Measurements from ENCODE around the gene GPR78.

Gene GPR78

GRCh38 chr4:8556341-8557150 lies 23.6 kb upstream of the GPR78 start:
- Histone ChIP-seq H4K8ac (ENCODE audit: low read depth, low read length) (no peak overlapping the region), H4K91ac (ENCODE audit: low read depth, low read length, poor library complexity) (no peak overlapping the region), H2BK15ac (ENCODE audit: low read length) (no peak overlapping the region), H3K14ac (ENCODE audit: low read length) (no peak overlapping the region), H3K79me1 (ENCODE audit: low read depth, low read length) (no peaks in the 10 kb centered on the region), H3K18ac (ENCODE audit: low read length) (no peak overlapping the region), H3K27ac (replicated peaks; ENCODE audit: low read length) (no peak overlapping the region), H3K4ac (ENCODE audit: low read length) (no peak overlapping the region), H3K9ac (ENCODE audit: low read depth, low read length, poor library complexity) (no peak overlapping the region), H2BK12ac (ENCODE audit: low read length) (no peak overlapping the region), H2AFZ (ENCODE audit: low read length) (no peak overlapping the region), H3K4me2 (ENCODE audit: insufficient read depth, low read length, poor library complexity, severe bottlenecking) (no peak overlapping the region), H3K36me3 (replicated peaks in 1 of 2; ENCODE audit: control insufficient read depth in 2 of 2, insufficient read depth in 2 of 2, low read length in 2 of 2) (no peaks in the 10 kb centered on the region), H2BK120ac (ENCODE audit: low read depth, low read length) (no peak overlapping the region), H3K4me3 (ENCODE audit: low read length in 2 of 2) (no peak overlapping the region), H3K23ac (ENCODE audit: low read depth, low read length, poor library complexity) (no peak overlapping the region), H3K9me3 (replicated peaks in 1 of 2; ENCODE audit: control insufficient read depth in 2 of 2, insufficient read depth in 1 of 2, low read depth in 1 of 2, low read length in 2 of 2) (no peaks in the 10 kb centered on the region), H2AK5ac (ENCODE audit: low read depth, low read length) (no peak overlapping the region), H2BK5ac (ENCODE audit: low read length) (no peak overlapping the region), H3K4me1 (ENCODE audit: control insufficient read depth in 2 of 2, insufficient read depth in 1 of 2, low read depth in 1 of 2, low read length in 2 of 2) (no peaks in the 10 kb centered on the region), H3K27me3 (ENCODE audit: control insufficient read depth in 3 of 3, insufficient read depth in 3 of 3, low read depth in 1 of 3, low read length in 3 of 3) (peaks cover 0 to 12% (median 0%) of the 10 kb centered on the region in 3 experiments)
- WGBS, 2 donors (ENCODE audit: extremely low coverage in 2 of 2, insufficient read length in 2 of 2, insufficient replicate concordance in 1 of 2), result no CpG with 5 or more reads among the region's 17 CpGs
- no peak for DNase-seq (ENCODE audit: low spot score)

DNA sequence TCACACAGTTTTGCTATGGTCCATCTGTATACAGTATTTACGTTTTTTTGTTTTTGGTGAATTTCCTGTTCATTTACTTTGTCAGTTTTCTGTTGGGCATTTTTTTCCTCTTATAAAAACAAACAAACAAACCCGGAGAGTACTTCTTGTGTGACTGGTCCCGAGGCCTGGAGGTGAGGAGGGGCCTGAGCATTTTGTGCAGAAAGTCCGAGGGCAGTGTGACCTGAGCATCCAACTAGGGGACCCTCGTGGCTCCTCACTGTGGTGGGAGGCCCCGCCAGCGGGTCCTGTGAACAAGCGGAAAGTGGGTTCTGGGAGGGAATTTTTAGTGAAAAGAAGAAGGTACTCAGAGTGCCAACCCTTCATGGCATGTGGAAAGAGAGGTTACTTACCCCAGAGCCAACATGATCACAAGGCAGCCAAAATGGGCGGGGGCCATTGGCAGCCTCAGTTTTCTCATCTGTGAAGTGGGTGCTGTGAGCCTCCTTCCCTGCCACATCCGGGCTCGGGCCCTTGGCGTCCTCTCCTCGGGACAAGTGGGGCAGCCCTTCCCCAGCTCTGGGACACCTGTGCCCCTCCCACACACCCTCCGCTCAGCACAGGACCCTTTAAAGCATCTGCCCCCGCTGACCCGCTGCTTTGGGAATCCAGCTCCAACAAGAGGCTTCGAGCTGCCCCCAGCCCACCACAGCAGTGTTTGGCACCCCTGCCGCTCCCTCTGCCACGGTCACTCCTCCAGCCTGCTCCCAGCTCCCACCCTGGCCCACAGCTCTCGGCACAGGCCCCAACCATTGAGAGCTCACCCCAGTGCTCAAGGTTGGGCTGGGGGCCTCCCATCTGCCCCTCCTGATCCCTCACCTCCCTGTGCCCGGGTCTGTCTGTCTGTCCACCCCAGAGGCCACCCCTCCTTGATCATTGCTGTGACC lies 22.8 kb upstream of the GPR78 start:
- Histone ChIP-seq H2BK15ac (ENCODE audit: low read length) (peak overlapping the region; percentile 30), H3K4me1 (ENCODE audit: control insufficient read depth in 2 of 2, insufficient read depth in 1 of 2, low read depth in 1 of 2, low read length in 2 of 2) (no peaks in the 10 kb centered on the region), H2AFZ (ENCODE audit: low read length) (no peak overlapping the region), H3K36me3 (replicated peaks in 1 of 2; ENCODE audit: control insufficient read depth in 2 of 2, insufficient read depth in 2 of 2, low read length in 2 of 2) (no peaks in the 10 kb centered on the region), H3K9me3 (replicated peaks in 1 of 2; ENCODE audit: control insufficient read depth in 2 of 2, insufficient read depth in 1 of 2, low read depth in 1 of 2, low read length in 2 of 2) (no peaks in the 10 kb centered on the region), H3K4me2 (ENCODE audit: insufficient read depth, low read length, poor library complexity, severe bottlenecking) (no peak overlapping the region), H2BK120ac (ENCODE audit: low read depth, low read length) (peak overlapping the region; percentile 52), H2BK12ac (ENCODE audit: low read length) (no peak overlapping the region), H3K4me3 (ENCODE audit: low read length in 2 of 2) (no peak overlapping the region), H4K8ac (ENCODE audit: low read depth, low read length) (no peak overlapping the region), H3K14ac (ENCODE audit: low read length) (peak overlapping the region; percentile 60), H2AK5ac (ENCODE audit: low read depth, low read length) (peak overlapping the region; percentile 47), H4K91ac (ENCODE audit: low read depth, low read length, poor library complexity) (no peak overlapping the region), H3K23ac (ENCODE audit: low read depth, low read length, poor library complexity) (no peak overlapping the region), H3K18ac (ENCODE audit: low read length) (peak overlapping the region; percentile 88), H3K27ac (replicated peaks; ENCODE audit: low read length) (no peak overlapping the region), H3K27me3 (ENCODE audit: control insufficient read depth in 3 of 3, insufficient read depth in 3 of 3, low read depth in 1 of 3, low read length in 3 of 3) (peaks cover 0 to 10% (median 0%) of the 10 kb centered on the region in 3 experiments), H3K9ac (ENCODE audit: low read depth, low read length, poor library complexity) (no peak overlapping the region), H3K79me1 (ENCODE audit: low read depth, low read length) (no peaks in the 10 kb centered on the region), H3K4ac (ENCODE audit: low read length) (no peak overlapping the region), H2BK5ac (ENCODE audit: low read length) (no peak overlapping the region)
- no peak for DNase-seq (ENCODE audit: low spot score)
- no CpG with 5 or more reads among the region's 21 CpGs for WGBS, 2 donors (ENCODE audit: extremely low coverage in 2 of 2, insufficient read length in 2 of 2, insufficient replicate concordance in 1 of 2)

DNA sequence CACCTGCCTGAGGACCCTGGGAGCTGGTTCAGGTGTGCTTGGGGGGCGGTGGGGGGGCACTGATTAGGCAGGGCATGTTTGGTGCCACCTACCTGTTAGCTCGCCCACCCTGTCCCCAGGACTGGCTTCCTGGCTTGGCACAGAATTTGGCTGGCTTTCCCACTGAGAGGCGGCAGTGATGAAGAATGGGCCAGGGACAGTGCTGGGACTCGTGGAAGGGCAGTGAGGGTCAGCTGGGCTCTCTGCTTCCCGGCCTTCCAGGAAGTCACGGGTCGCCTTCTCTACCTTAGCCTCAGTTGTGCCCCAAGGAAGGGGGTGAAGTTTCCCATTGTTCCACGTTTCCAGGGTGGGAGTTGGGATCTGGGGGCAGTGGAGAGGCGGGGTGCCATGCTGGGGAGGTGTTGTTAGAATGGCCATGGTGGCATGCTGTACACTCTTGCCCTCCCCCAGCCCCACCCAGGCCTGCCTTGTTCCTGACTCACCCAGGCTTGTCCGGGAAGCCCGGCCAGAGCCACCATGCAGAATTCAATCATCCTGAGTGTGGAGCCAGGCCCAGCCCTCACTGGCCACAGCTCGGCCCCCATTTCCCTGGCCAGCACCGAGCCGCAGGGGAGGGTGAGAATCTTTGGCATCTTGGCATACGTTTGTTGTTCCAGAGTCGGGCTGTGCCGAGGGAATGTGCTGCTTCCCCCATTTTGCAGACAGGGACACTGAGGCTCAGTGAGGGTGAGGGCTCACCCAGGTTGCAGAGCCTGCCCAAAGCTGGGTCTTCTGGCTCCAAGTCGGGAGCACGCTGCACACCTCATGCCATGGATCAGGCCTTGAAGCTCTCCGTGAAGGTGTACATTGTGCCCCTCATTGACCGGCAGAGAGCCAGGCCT lies 21.9 kb upstream of the GPR78 start:
- Histone ChIP-seq H2AFZ (ENCODE audit: low read length) (no peak overlapping the region), H3K4me2 (ENCODE audit: insufficient read depth, low read length, poor library complexity, severe bottlenecking) (no peak overlapping the region), H3K4me3 (ENCODE audit: low read length in 2 of 2) (no peak overlapping the region), H2BK120ac (ENCODE audit: low read depth, low read length) (peak overlapping the region; percentile 52), H3K79me1 (ENCODE audit: low read depth, low read length) (no peaks in the 10 kb centered on the region), H3K9ac (ENCODE audit: low read depth, low read length, poor library complexity) (no peak overlapping the region), H2BK15ac (ENCODE audit: low read length) (peak overlapping the region; percentile 30), H3K23ac (ENCODE audit: low read depth, low read length, poor library complexity) (peak overlapping the region; percentile 14), H3K36me3 (replicated peaks in 1 of 2; ENCODE audit: control insufficient read depth in 2 of 2, insufficient read depth in 2 of 2, low read length in 2 of 2) (no peaks in the 10 kb centered on the region), H4K91ac (ENCODE audit: low read depth, low read length, poor library complexity) (no peak overlapping the region), H2BK12ac (ENCODE audit: low read length) (no peak overlapping the region), H4K8ac (ENCODE audit: low read depth, low read length) (no peak overlapping the region), H3K9me3 (replicated peaks in 1 of 2; ENCODE audit: control insufficient read depth in 2 of 2, insufficient read depth in 1 of 2, low read depth in 1 of 2, low read length in 2 of 2) (no peaks in the 10 kb centered on the region), H3K27ac (replicated peaks; ENCODE audit: low read length) (no peak overlapping the region), H3K18ac (ENCODE audit: low read length) (peak overlapping the region; percentile 88), H2AK5ac (ENCODE audit: low read depth, low read length) (peak overlapping the region; percentile 47), H3K14ac (ENCODE audit: low read length) (no peak overlapping the region), H2BK5ac (ENCODE audit: low read length) (peak overlapping the region; percentile 29), H3K27me3 (ENCODE audit: control insufficient read depth in 3 of 3, insufficient read depth in 3 of 3, low read depth in 1 of 3, low read length in 3 of 3) (peaks cover 0 to 10% (median 0%) of the 10 kb centered on the region in 3 experiments), H3K4ac (ENCODE audit: low read length) (no peak overlapping the region), H3K4me1 (ENCODE audit: control insufficient read depth in 2 of 2, insufficient read depth in 1 of 2, low read depth in 1 of 2, low read length in 2 of 2) (no peaks in the 10 kb centered on the region)
- WGBS, 2 donors (ENCODE audit: extremely low coverage in 2 of 2, insufficient read length in 2 of 2, insufficient replicate concordance in 1 of 2), result no CpG with 5 or more reads among the region's 21 CpGs
- DNase-seq (ENCODE audit: low spot score), result no peak
